LNCAP (cell line): ENCODE results near the gene HMCN2.

Experiments
- TF ChIP-seq, protein P1 (sequence below): fragments of 450-650 bp; IDR thresholded peaks from 2 replicates; pipeline ENCODE4 v1.5.1; 2017; ENCODE audit warnings: mild to moderate bottlenecking

HMCN2 gene

DNA sequence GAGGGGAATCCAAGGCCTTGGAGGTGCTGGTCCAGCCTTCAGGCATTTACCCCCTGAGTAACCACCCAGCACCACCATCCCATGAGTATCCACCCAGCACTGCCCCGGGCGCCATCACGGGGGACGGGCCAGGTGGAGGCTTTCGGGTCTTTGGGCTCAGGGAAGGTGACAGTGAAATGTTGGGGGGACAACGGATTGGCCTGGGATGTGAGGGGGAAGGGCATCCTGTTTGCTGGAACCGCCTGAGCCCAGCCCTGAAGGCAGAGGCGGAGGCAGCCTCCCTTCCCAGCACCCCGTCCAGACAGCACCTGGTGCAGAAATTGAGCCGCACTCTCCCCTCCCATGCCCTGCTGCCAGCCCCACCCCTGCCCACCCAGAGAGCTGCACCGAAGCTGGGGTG, 196.2 kb downstream of the HMCN2 start:
- TF ChIP-seq, protein P1, sequence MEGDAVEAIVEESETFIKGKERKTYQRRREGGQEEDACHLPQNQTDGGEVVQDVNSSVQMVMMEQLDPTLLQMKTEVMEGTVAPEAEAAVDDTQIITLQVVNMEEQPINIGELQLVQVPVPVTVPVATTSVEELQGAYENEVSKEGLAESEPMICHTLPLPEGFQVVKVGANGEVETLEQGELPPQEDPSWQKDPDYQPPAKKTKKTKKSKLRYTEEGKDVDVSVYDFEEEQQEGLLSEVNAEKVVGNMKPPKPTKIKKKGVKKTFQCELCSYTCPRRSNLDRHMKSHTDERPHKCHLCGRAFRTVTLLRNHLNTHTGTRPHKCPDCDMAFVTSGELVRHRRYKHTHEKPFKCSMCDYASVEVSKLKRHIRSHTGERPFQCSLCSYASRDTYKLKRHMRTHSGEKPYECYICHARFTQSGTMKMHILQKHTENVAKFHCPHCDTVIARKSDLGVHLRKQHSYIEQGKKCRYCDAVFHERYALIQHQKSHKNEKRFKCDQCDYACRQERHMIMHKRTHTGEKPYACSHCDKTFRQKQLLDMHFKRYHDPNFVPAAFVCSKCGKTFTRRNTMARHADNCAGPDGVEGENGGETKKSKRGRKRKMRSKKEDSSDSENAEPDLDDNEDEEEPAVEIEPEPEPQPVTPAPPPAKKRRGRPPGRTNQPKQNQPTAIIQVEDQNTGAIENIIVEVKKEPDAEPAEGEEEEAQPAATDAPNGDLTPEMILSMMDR: no peak

GRCh38 chr9:130462685-130463540, 197.4 kb downstream of the HMCN2 start:
- TF ChIP-seq, protein P1: no peak

DNA sequence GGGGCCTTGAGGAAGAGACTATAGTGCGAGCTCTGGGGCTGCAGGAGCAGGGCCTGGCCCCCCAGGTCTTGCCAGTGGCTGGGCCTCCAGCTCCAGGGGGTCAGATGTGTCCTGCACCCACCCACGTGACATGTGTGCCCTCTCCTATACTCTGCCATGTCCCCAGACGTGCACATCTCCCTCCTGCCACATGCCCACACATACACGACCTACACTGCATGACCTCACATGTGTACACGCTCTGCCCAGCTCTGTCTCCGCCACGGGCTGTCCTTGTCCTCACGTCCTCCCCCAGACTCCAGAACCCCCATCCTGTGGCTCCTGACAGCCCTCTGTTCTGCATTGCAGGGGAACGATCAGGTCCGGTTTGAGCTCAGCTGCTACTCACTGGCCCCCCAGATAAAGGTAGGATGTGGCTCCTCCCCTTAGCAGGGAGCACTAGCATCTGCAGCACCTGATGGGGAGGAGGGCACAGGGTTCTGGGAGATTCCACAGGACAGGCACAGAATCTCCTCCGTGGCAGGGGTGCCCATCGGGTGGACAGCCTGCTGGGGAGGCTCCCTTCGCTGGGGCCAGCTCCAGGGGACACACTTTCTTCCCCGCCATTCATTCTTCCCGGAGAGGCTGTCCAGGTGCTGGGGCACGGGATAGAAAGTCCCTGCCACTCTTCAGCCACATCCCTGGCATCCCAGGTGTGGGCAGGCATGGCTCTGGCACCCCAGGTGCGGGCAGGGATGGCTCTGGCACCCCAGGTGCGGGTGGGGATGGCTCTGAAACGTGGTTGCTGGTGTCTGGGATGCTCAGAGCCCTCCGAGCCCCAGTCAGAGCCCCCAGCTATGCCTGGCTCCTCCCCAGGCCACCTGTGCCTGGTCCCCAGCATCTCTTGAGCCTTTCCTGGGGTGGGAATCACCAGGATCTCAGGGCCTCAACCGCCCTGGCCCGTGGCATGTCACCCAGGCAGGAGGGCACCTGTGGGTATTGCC, 198.5 kb downstream of the HMCN2 start:
- TF ChIP-seq, protein P1: no peak

GRCh38 chr9:130465383-130466096, 200.0 kb downstream of the HMCN2 start:
- TF ChIP-seq, protein P1: no peak

DNA sequence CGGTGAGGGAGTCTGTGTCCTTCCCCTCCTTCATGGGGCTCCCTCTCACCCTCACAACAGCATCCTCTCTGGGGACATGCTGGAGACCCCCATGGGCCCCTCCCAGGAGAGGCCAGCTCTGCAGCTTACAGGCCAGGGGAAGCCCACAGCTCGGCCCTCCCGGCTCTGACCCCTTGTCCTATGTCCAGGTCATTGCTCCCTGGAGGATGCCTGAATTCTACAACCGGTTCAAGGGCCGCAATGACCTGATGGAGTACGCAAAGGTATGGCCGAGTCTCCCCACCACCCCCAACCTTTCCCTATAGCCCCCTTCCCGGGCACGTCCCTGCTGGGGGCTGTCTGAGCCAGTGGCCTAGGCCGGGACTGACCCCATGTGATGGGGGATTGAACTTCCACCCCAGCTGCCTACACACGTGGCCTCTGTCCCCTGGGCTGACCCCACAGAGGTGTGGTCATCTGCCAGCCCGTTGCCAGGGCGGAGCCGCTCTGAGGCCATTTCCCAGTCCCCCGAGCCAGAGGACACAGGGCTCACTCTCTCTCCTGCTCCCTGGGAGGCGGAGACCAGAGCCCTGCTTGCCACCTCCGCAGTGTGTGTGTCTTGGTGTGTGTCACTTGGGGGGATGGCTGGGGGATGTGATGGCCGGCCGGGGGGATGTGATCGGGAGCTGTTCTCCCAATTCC, 201.1 kb downstream of the HMCN2 start:
- TF ChIP-seq, protein P1: no peak

GRCh38 chr9:130467316-130467715, 201.8 kb downstream of the HMCN2 start:
- TF ChIP-seq, protein P1: no peak
